Mesenchymal stem cell (in vitro differentiated cells and primary cell): ENCODE data around the gene SERPINA12.

ENCODE experiments used
- DNase-seq: peaks from one replicate; pipeline ENCODE4 v3.0.0-alpha.2; 2013
- H2AFZ ChIP-seq: one replicate; pipeline ENCODE4 v1.6.1; 2013; ENCODE audit warnings: low read depth, mild to moderate bottlenecking, control low read depth, inconsistent platforms, low read length, moderate library complexity
- H2AK5ac ChIP-seq: 2 replicates; pipeline ENCODE4 v1.6.1; 2013; ENCODE audit warnings: low read length, moderate library complexity, mild to moderate bottlenecking, inconsistent platforms; ENCODE audit not compliant: severe bottlenecking
- H2BK120ac ChIP-seq: one replicate; pipeline ENCODE4 v1.6.1; 2013; ENCODE audit warnings: low read depth, mild to moderate bottlenecking, inconsistent platforms, low read length, moderate library complexity
- H2BK12ac ChIP-seq, 2 experiments: one replicate each; pipeline ENCODE4 v1.6.1; 2013; ENCODE audit warnings: inconsistent platforms in 2 of 2, low read length in 2 of 2, mild to moderate bottlenecking in 2 of 2, moderate library complexity in 2 of 2, control low read depth in 1 of 2
- H2BK15ac ChIP-seq: one replicate; pipeline ENCODE4 v1.6.1; 2013; ENCODE audit warnings: mild to moderate bottlenecking, low read depth, inconsistent platforms; ENCODE audit not compliant: poor library complexity, severe bottlenecking
- H2BK5ac ChIP-seq: 2 replicates; pipeline ENCODE4 v1.6.1; 2013; ENCODE audit warnings: low read depth, mild to moderate bottlenecking, low read length, control low read depth, inconsistent platforms; ENCODE audit not compliant: poor library complexity, severe bottlenecking
- H3K14ac ChIP-seq, 2 experiments: one replicate each; pipeline ENCODE4 v1.6.1; 2013; ENCODE audit warnings: inconsistent platforms in 2 of 2, low read length in 2 of 2, control low read depth in 1 of 2, mild to moderate bottlenecking in 1 of 2, moderate library complexity in 1 of 2
- H3K18ac ChIP-seq, 2 experiments: one replicate each; pipeline ENCODE4 v1.6.1; 2013; ENCODE audit warnings: inconsistent platforms in 2 of 2, low read length in 2 of 2, control low read depth in 1 of 2, low read depth in 1 of 2, mild to moderate bottlenecking in 1 of 2
- H3K23ac ChIP-seq, 2 experiments: one replicate each; pipeline ENCODE4 v1.6.1; 2013; ENCODE audit warnings: inconsistent platforms in 2 of 2, low read length in 2 of 2, mild to moderate bottlenecking in 2 of 2, moderate library complexity in 2 of 2, control low read depth in 1 of 2
- H3K27ac ChIP-seq: 2 replicates; pipeline ENCODE4 v1.5.1; 2013; ENCODE audit warnings: mild to moderate bottlenecking, moderate library complexity, low read length, control low read depth, inconsistent platforms; ENCODE audit not compliant: poor library complexity, severe bottlenecking
- H3K27me3 ChIP-seq, 2 experiments: 2 replicates each; pipeline versions ENCODE4 v1.6.1 to v1.7.0; 2013; ENCODE audit warnings: low read length in 2 of 2, mild to moderate bottlenecking in 2 of 2, moderate library complexity in 2 of 2, control low read depth in 1 of 2, inconsistent platforms in 1 of 2; ENCODE audit not compliant: control insufficient read depth in 1 of 2, insufficient read depth in 1 of 2
- H3K36me3 ChIP-seq, 2 experiments: 2 replicates each; pipeline versions ENCODE4 v1.6.1 to v1.7.0; 2013; ENCODE audit warnings: low read length in 2 of 2, control low read depth in 1 of 2, inconsistent platforms in 1 of 2, low read depth in 1 of 2, mild to moderate bottlenecking in 1 of 2; ENCODE audit not compliant: insufficient read depth in 2 of 2, control insufficient read depth in 1 of 2
- H3K4ac ChIP-seq, 2 experiments: one replicate each; pipeline ENCODE4 v1.6.1; 2013; ENCODE audit warnings: inconsistent platforms in 2 of 2, low read length in 2 of 2, mild to moderate bottlenecking in 2 of 2, moderate library complexity in 2 of 2, control low read depth in 1 of 2, low read depth in 1 of 2
- H3K4me1 ChIP-seq: 2 replicates; pipeline ENCODE4 v1.6.1; 2013; ENCODE audit warnings: low read depth, low read length, control low read depth; ENCODE audit not compliant: control insufficient read depth, insufficient read depth
- H3K4me2 ChIP-seq: 2 replicates; pipeline ENCODE4 v1.6.1; 2013; ENCODE audit warnings: low read length, mild to moderate bottlenecking, inconsistent platforms; ENCODE audit not compliant: poor library complexity, severe bottlenecking
- H3K4me3 ChIP-seq, 2 experiments: 2 replicates each; pipeline versions ENCODE4 v1.5.1 to v1.7.0; 2013; ENCODE audit warnings: low read length in 2 of 2, mild to moderate bottlenecking in 2 of 2, control low read depth in 1 of 2, low read depth in 1 of 2; ENCODE audit not compliant: insufficient read depth in 1 of 2
- H3K79me1 ChIP-seq: replicated peaks from 2 replicates; pipeline ENCODE4 v1.6.1; 2013; ENCODE audit warnings: mild to moderate bottlenecking, control low read depth, low read length, inconsistent platforms; ENCODE audit not compliant: poor library complexity, severe bottlenecking
- H3K9ac ChIP-seq: 2 replicates; pipeline ENCODE4 v1.7.0; 2013; ENCODE audit warnings: mild to moderate bottlenecking, low read length, moderate library complexity
- H3K9me3 ChIP-seq: 2 replicates; pipeline ENCODE4 v1.7.0; 2013; ENCODE audit warnings: mild to moderate bottlenecking, low read length; ENCODE audit not compliant: control insufficient read depth
- H4K8ac ChIP-seq: one replicate; pipeline ENCODE4 v1.6.1; 2013; ENCODE audit warnings: inconsistent platforms, mild to moderate bottlenecking, low read length, moderate library complexity
- H4K91ac ChIP-seq: one replicate; pipeline ENCODE4 v1.6.1; 2013; ENCODE audit warnings: mild to moderate bottlenecking, low read length, inconsistent platforms
- WGBS: methylation state at CpG from one replicate; pipeline ENCODE4 v1.1.7; 2013; ENCODE audit warnings: mixed read lengths; 5-methylcytosine and 5-hydroxymethylcytosine counted together

Gene SERPINA12

GRCh38 chr14:94547151-94547680 lies 37.9 kb upstream of the SERPINA12 start:
- 71% methylated on average over 8 of the region's 8 CpGs for WGBS

GRCh38 chr14:94545131-94545841 lies 36.0 kb upstream of the SERPINA12 start:
- H3K9ac ChIP-seq, result no peak overlapping the region
- no peak overlapping the region for H3K14ac ChIP-seq
- 81% methylated on average over 14 of the region's 15 CpGs for whole genome bisulfite sequencing
- H2BK15ac ChIP-seq, result no peak overlapping the region
- no peak overlapping the region for H3K23ac ChIP-seq
- H3K18ac ChIP-seq, result no peak overlapping the region
- no peak overlapping the region for H2BK120ac ChIP-seq
- no peak overlapping the region for H3K27ac ChIP-seq
- H2BK5ac ChIP-seq, result no peak overlapping the region
- no peak overlapping the region for H3K4ac ChIP-seq
- no peaks in the 10 kb centered on the region for H3K79me1 ChIP-seq
- no peak overlapping the region for H4K8ac ChIP-seq
- peaks cover 1% of the 10 kb centered on the region for H3K4me1 ChIP-seq
- DNase-seq, result no peak
- no peak overlapping the region for H3K4me3 ChIP-seq
- no peak overlapping the region for H2BK12ac ChIP-seq
- H3K9me3 ChIP-seq, result peaks cover 4% of the 10 kb centered on the region
- peaks cover 0 to 13% of the 10 kb centered on the region in 2 experiments for H3K27me3 ChIP-seq
- H4K91ac ChIP-seq, result no peak overlapping the region
- no peak overlapping the region for H3K4me2 ChIP-seq
- no peaks in the 10 kb centered on the region for H3K36me3 ChIP-seq
- H2AFZ ChIP-seq, result no peak overlapping the region
- H2AK5ac ChIP-seq, result no peak overlapping the region

More at GRCh38 chr14:94547151-94547680, 37.9 kb upstream of the SERPINA12 start:
- Histone ChIP-seq H3K9ac (no peak overlapping the region), H3K23ac (no peak overlapping the region), H3K4me3 (no peak overlapping the region), H3K9me3 (peaks cover 4% of the 10 kb centered on the region), H2AFZ (no peak overlapping the region), H4K8ac (no peak overlapping the region), H4K91ac (no peak overlapping the region), H3K4me1 (peaks cover 1% of the 10 kb centered on the region), H2BK12ac (no peak overlapping the region), H3K4ac (no peak overlapping the region), H2AK5ac (no peak overlapping the region), H3K36me3 (no peaks in the 10 kb centered on the region), H3K14ac (no peak overlapping the region), H2BK15ac (no peak overlapping the region), H3K4me2 (no peak overlapping the region), H3K18ac (no peak overlapping the region), H3K27ac (no peak overlapping the region), H3K27me3 (peaks cover 0 to 13% of the 10 kb centered on the region in 2 experiments), H2BK120ac (no peak overlapping the region), H3K79me1 (no peaks in the 10 kb centered on the region), H2BK5ac (no peak overlapping the region)
- no peak for DNase-seq

- no peak overlapping the region for H2BK5ac ChIP-seq
- no peak for DNase-seq
- H3K14ac ChIP-seq, result no peak overlapping the region
- H3K79me1 ChIP-seq, result no peaks in the 10 kb centered on the region
- no peak overlapping the region for H2AK5ac ChIP-seq
- peaks cover 0 to 14% of the 10 kb centered on the region in 2 experiments for H3K27me3 ChIP-seq
- no peak overlapping the region for H4K8ac ChIP-seq
- H3K4me1 ChIP-seq, result peaks cover 1% of the 10 kb centered on the region
- peaks cover 4% of the 10 kb centered on the region for H3K9me3 ChIP-seq
- H2AFZ ChIP-seq, result no peak overlapping the region
- no peak overlapping the region for H3K23ac ChIP-seq
- WGBS, result 57% methylated on average over 7 of the region's 7 CpGs
- H3K4ac ChIP-seq, result no peak overlapping the region
- no peak overlapping the region for H2BK120ac ChIP-seq
- no peak overlapping the region for H3K18ac ChIP-seq
- no peak overlapping the region for H2BK12ac ChIP-seq
- H2BK15ac ChIP-seq, result no peak overlapping the region
- H3K4me3 ChIP-seq, result no peak overlapping the region
- no peak overlapping the region for H4K91ac ChIP-seq
- H3K27ac ChIP-seq, result no peak overlapping the region
- H3K36me3 ChIP-seq, result no peaks in the 10 kb centered on the region
- no peak overlapping the region for H3K4me2 ChIP-seq
- no peak overlapping the region for H3K9ac ChIP-seq
Observed at GRCh38 chr14:94544726-94545125, 35.5 kb upstream of the SERPINA12 start.

GRCh38 chr14:94543449-94544124 lies 34.3 kb upstream of the SERPINA12 start:
- Histone ChIP-seq H3K23ac (no peak overlapping the region), H3K79me1 (no peaks in the 10 kb centered on the region), H2BK5ac (no peak overlapping the region), H3K4me2 (no peak overlapping the region), H3K36me3 (no peaks in the 10 kb centered on the region), H3K18ac (no peak overlapping the region), H3K4ac (no peak overlapping the region), H3K4me1 (no peaks in the 10 kb centered on the region), H3K27ac (no peak overlapping the region), H3K4me3 (no peak overlapping the region), H2AFZ (no peak overlapping the region), H4K8ac (no peak overlapping the region), H2BK12ac (no peak overlapping the region), H3K27me3 (peaks cover 4 to 20% of the 10 kb centered on the region in 2 experiments), H3K9ac (no peak overlapping the region), H2BK15ac (no peak overlapping the region), H3K9me3 (peaks cover 4% of the 10 kb centered on the region), H2AK5ac (no peak overlapping the region), H4K91ac (no peak overlapping the region), H3K14ac (no peak overlapping the region), H2BK120ac (no peak overlapping the region)
- no peak for DNase-seq
- 82% methylated on average over 15 of the region's 15 CpGs for WGBS
